IMR-90 (cell line): Measurements from ENCODE around the gene SLCO3A1. TPM values are rescaled to one million over a fixed set of nuclear protein-coding genes. Genes with fewer than 3 reads are reported as not detected.

Source experiments
- ATAC-seq: fragments of 200-7000 bp; cut with Tn5 transposase; 2 replicates; pipeline ENCODE4 v1.9.1; 2020; ENCODE audit warnings: low read depth, mild to moderate bottlenecking, moderate library complexity
- BruUV-seq: library from RNA; stranded (reverse); fragments of 400-500 nt; replicated peaks from 2 replicates; lab custom pipeline; 2021; lab: Mats Ljungman, UMichigan
- CTCF ChIA-PET: fragments of 300-600 bp; formaldehyde crosslinking; extraction: SDS; loops from one replicate; lab custom pipeline; 2021; ENCODE audit warnings: antibody characterized with exemption; lab: Yijun Ruan, JAX
- POLR2A ChIA-PET: fragments of 300-600 bp; sonication (Branson Sonifier 250); formaldehyde crosslinking; loops from one replicate; lab custom pipeline; 2022; ENCODE audit warnings: antibody characterized with exemption; ENCODE audit not compliant: unreplicated experiment; lab: Charles Lee
- DNase-seq: peaks from one replicate; pipeline ENCODE4 v3.0.0; 2013
- H2AFZ ChIP-seq: replicated peaks from 2 replicates; pipeline ENCODE3; 2013; ENCODE audit warnings: low read length, mild to moderate bottlenecking; ENCODE audit not compliant: poor library complexity
- H2AK5ac ChIP-seq: 2 replicates; pipeline ENCODE4 v1.6.1; 2013; ENCODE audit warnings: low read depth, low read length, inconsistent platforms
- H2AK9ac ChIP-seq: replicated peaks from 2 replicates; pipeline ENCODE3; 2013; ENCODE audit warnings: mild to moderate bottlenecking, low read depth, low read length, moderate library complexity; ENCODE audit not compliant: poor library complexity
- H2BK120ac ChIP-seq: 2 replicates; pipeline ENCODE4 v1.6.1; 2013; ENCODE audit warnings: low read depth, low read length, inconsistent platforms
- H2BK15ac ChIP-seq: 3 replicates; pipeline ENCODE4 v1.6.1; 2013; ENCODE audit warnings: low read depth, low read length, inconsistent platforms
- H2BK20ac ChIP-seq: 2 replicates; pipeline ENCODE4 v1.6.1; 2013; ENCODE audit warnings: low read depth, mild to moderate bottlenecking, inconsistent platforms, low read length, moderate library complexity
- H2BK5ac ChIP-seq: 2 replicates; pipeline ENCODE4 v1.6.1; 2013; ENCODE audit warnings: mild to moderate bottlenecking, low read depth, low read length, inconsistent platforms; ENCODE audit not compliant: poor library complexity, severe bottlenecking
- H3K14ac ChIP-seq: replicated peaks from 2 replicates; pipeline ENCODE4 v1.6.1; 2013; ENCODE audit warnings: low read depth, low read length, inconsistent platforms
- H3K18ac ChIP-seq: 2 replicates; pipeline ENCODE4 v1.6.1; 2013; ENCODE audit warnings: low read depth, low read length, control low read depth
- H3K23ac ChIP-seq: 2 replicates; pipeline ENCODE4 v1.6.1; 2013; ENCODE audit warnings: low read depth, low read length, inconsistent platforms
- H3K27ac ChIP-seq: 2 replicates; pipeline ENCODE4 v1.5.1; 2013; ENCODE audit warnings: mild to moderate bottlenecking, control low read depth, low read length; ENCODE audit not compliant: insufficient read depth
- H3K27me3 ChIP-seq: 2 replicates; pipeline ENCODE4 v1.6.1; 2013; ENCODE audit warnings: low read length; ENCODE audit not compliant: control insufficient read depth, insufficient read depth
- H3K36me3 ChIP-seq: 2 replicates; pipeline ENCODE4 v1.6.1; 2013; ENCODE audit warnings: low read length, mixed read lengths; ENCODE audit not compliant: control insufficient read depth, insufficient read depth
- H3K4ac ChIP-seq: 2 replicates; pipeline ENCODE4 v1.6.1; 2013; ENCODE audit warnings: low read depth, low read length, inconsistent platforms
- H3K4me1 ChIP-seq: 2 replicates; pipeline ENCODE4 v1.6.1; 2013; ENCODE audit warnings: low read length, mixed read lengths; ENCODE audit not compliant: control insufficient read depth, insufficient read depth
- H3K4me2 ChIP-seq: 2 replicates; pipeline ENCODE4 v1.6.1; 2013; ENCODE audit warnings: low read depth, mild to moderate bottlenecking, control low read depth, low read length, moderate library complexity
- H3K4me3 ChIP-seq: 2 replicates; pipeline ENCODE4 v1.5.1; 2013; ENCODE audit warnings: low read depth, mild to moderate bottlenecking, control low read depth, low read length, moderate library complexity; ENCODE audit not compliant: insufficient read depth
- H3K56ac ChIP-seq: 2 replicates; pipeline ENCODE4 v1.6.1; 2013; ENCODE audit warnings: low read length, inconsistent platforms; ENCODE audit not compliant: insufficient read depth; ENCODE audit errors: extremely low read depth
- H3K79me1 ChIP-seq, 2 experiments: 2 replicates each; pipeline ENCODE4 v1.6.1; 2013; ENCODE audit warnings: low read length in 2 of 2, inconsistent platforms in 1 of 2, low read depth in 1 of 2
- H3K9ac ChIP-seq: 2 replicates; pipeline ENCODE4 v1.6.1; 2013; ENCODE audit warnings: low read depth, low read length, control low read depth
- H3K9me1 ChIP-seq: 2 replicates; pipeline ENCODE4 v1.6.1; 2013; ENCODE audit warnings: low read length, inconsistent platforms; ENCODE audit not compliant: insufficient read depth
- H3K9me3 ChIP-seq: 2 replicates; pipeline ENCODE4 v1.6.1; 2013; ENCODE audit warnings: low read length; ENCODE audit not compliant: control insufficient read depth, insufficient read depth
- H4K20me1 ChIP-seq: 2 replicates; pipeline ENCODE4 v1.6.1; 2013; ENCODE audit warnings: low read length, inconsistent platforms; ENCODE audit not compliant: insufficient read depth
- H4K5ac ChIP-seq: 2 replicates; pipeline ENCODE4 v1.6.1; 2013; ENCODE audit warnings: mild to moderate bottlenecking, low read depth, low read length, control low read depth
- H4K8ac ChIP-seq, 2 experiments: 2 replicates each; pipeline ENCODE4 v1.6.1; 2013; ENCODE audit warnings: low read depth in 2 of 2, low read length in 2 of 2, control low read depth in 1 of 2, inconsistent platforms in 1 of 2
- H4K91ac ChIP-seq: 2 replicates; pipeline ENCODE4 v1.6.1; 2013; ENCODE audit warnings: low read depth, low read length, inconsistent platforms; ENCODE audit not compliant: insufficient read depth
- BHLHE40 ChIP-seq: fragments of 150-350 bp; IDR thresholded peaks from 2 replicates; pipeline ENCODE4 v1.6.1; 2016; ENCODE audit warnings: mild to moderate bottlenecking, low read depth, low read length
- CEBPB ChIP-seq: IDR thresholded peaks from 2 replicates; pipeline ENCODE4 v1.6.1; 2012; ENCODE audit warnings: low read depth, low read length, improper control_type of control experiment
- CHD1 ChIP-seq: IDR thresholded peaks from 2 replicates; pipeline ENCODE4 v1.6.1; 2012; ENCODE audit warnings: low read depth, low read length, improper control_type of control experiment
- CTCF ChIP-seq: conservative IDR thresholded peaks from 2 replicates; pipeline ENCODE4 v1.5.1; 2012; ENCODE audit warnings: mild to moderate bottlenecking, low read depth, low read length, improper control_type of control experiment
- ELK1 ChIP-seq: fragments of 150-350 bp; IDR thresholded peaks from 2 replicates; pipeline ENCODE4 v1.6.1; 2016; ENCODE audit warnings: low read depth, mild to moderate bottlenecking, low read length, moderate library complexity, borderline replicate concordance
- FOS ChIP-seq: fragments of 150-350 bp; IDR thresholded peaks from 2 replicates; pipeline ENCODE4 v1.6.1; 2016; ENCODE audit warnings: low read depth, low read length
- MAFK ChIP-seq: IDR thresholded peaks from 2 replicates; pipeline ENCODE4 v1.6.1; 2012; ENCODE audit warnings: low read depth, low read length, improper control_type of control experiment
- MAZ ChIP-seq: IDR thresholded peaks from 2 replicates; pipeline ENCODE4 v1.6.1; 2012; ENCODE audit warnings: low read depth, mild to moderate bottlenecking, low read length, improper control_type of control experiment, moderate library complexity, borderline replicate concordance
- MXI1 ChIP-seq: IDR thresholded peaks from 2 replicates; pipeline ENCODE4 v1.6.1; 2012; ENCODE audit warnings: low read depth, mild to moderate bottlenecking, low read length, moderate library complexity, borderline replicate concordance
- POLR2A ChIP-seq: IDR thresholded peaks from 2 replicates; pipeline ENCODE4 v1.6.1; 2012; ENCODE audit warnings: mild to moderate bottlenecking, low read depth, low read length
- RCOR1 ChIP-seq: IDR thresholded peaks from 2 replicates; pipeline ENCODE4 v1.6.1; 2012; ENCODE audit warnings: mild to moderate bottlenecking, low read length, improper control_type of control experiment; ENCODE audit not compliant: insufficient replicate concordance
- RFX5 ChIP-seq: IDR thresholded peaks from 2 replicates; pipeline ENCODE4 v1.8.0; 2012; ENCODE audit warnings: low read depth, mild to moderate bottlenecking, low read length, moderate library complexity
- USF2 ChIP-seq: fragments of 150-350 bp; IDR thresholded peaks from 2 replicates; pipeline ENCODE4 v1.6.1; 2017; ENCODE audit warnings: mild to moderate bottlenecking, antibody characterized with exemption, low read length, low read depth
- WGBS, 2 experiments: methylation state at CpG; one replicate each; pipeline versions ENCODE4 v1.1.5 to v1.1.7; 2013; ENCODE audit warnings: missing lambda C conversion rate in 2 of 2; ENCODE audit not compliant: insufficient read length in 1 of 2; ENCODE audit errors: extremely low coverage in 2 of 2; 5-methylcytosine and 5-hydroxymethylcytosine counted together
- dilution Hi-C: fragments of 300-500 bp; cut with HindIII; formaldehyde crosslinking; loops from one replicate; pipeline ENCODE4 v1.14.3; 2018; ENCODE audit warnings: low sequenced_read_pairs; ENCODE audit not compliant: unreplicated experiment
- in situ Hi-C: fragments of 300-500 bp; cut with MboI; formaldehyde crosslinking; loops from 3 replicates; pipeline ENCODE4 v1.14.3; 2019; ENCODE audit warnings: low sequenced_read_pairs, inconsistent platforms, mixed read lengths
- intact Hi-C: fragments of 100-400 bp; cut with micrococcal nuclease; formaldehyde crosslinking; loops from 2 replicates; pipeline ENCODE4 v1.10.0; 2022
- polyA plus RNA-seq, 3 experiments: library from polyadenylated mRNA; depleted of rRNA; stranded (reverse); fragments of >200 nt; gene quantifications; 2 replicates each; pipeline ENCODE4 v1.2.3, GENCODE V29; 2012; ENCODE audit warnings: low replicate concordance in 1 of 3
- total RNA-seq: library from RNA; depleted of rRNA; stranded (reverse); fragments of >200 nt; gene quantifications from 2 replicates; pipeline ENCODE4 v1.2.3, GENCODE V29; 2012

The SLCO3A1 gene
- total and polyA plus RNA-seq, 2 of the 4 experiments (the other 2 are of a cell fraction) = 4.7 to 8.1 TPM

- H3K4me3 ChIP-seq = no peak overlapping the region
- H3K56ac ChIP-seq = no peak overlapping the region
- no peak overlapping the region for H3K14ac ChIP-seq
- no peaks in the 10 kb centered on the region for H3K79me1 ChIP-seq
- no peak overlapping the region for H3K18ac ChIP-seq
- H3K9me3 ChIP-seq = no peaks in the 10 kb centered on the region; the same call in 1 of the 2 replicates
- in situ Hi-C loops (no loop called here), intact Hi-C loops (no loop called here), dilution Hi-C loops (no loop called here)
- no peak overlapping the region for H2AFZ ChIP-seq
- H3K4me2 ChIP-seq = no peak overlapping the region
- H4K20me1 ChIP-seq = no peaks in the 10 kb centered on the region
- no peak overlapping the region for H4K5ac ChIP-seq
- no peak overlapping the region for H4K91ac ChIP-seq
- H3K4me1 ChIP-seq = no peaks in the 10 kb centered on the region; the same call in 1 of the 2 replicates
- H3K23ac ChIP-seq = no peak overlapping the region
- BruUV-seq = no TSS peak
- H3K9ac ChIP-seq = no peak overlapping the region
- ChIA-PET POLR2A (no interaction called here), CTCF (no interaction called here)
- H2AK5ac ChIP-seq = no peak overlapping the region
- no peak overlapping the region for H3K27ac ChIP-seq
- no peak overlapping the region for H2BK15ac ChIP-seq
- H4K8ac ChIP-seq = no peak overlapping the region
- H3K9me1 ChIP-seq = no peaks in the 10 kb centered on the region
- WGBS, 2 experiments = 36% methylated on average over 2 of the region's 8 CpGs; no CpG with 5 or more reads in 1 of the 2 experiments
- H3K4ac ChIP-seq = no peak overlapping the region
- ATAC-seq = no peak
- H2BK120ac ChIP-seq = no peak overlapping the region
- H2BK20ac ChIP-seq = no peak overlapping the region
- H3K36me3 ChIP-seq = no peaks in the 10 kb centered on the region
- no peaks in the 10 kb centered on the region for H3K27me3 ChIP-seq
- no peak for DNase-seq
- TF ChIP-seq MAFK (no peak), POLR2A (no peak), CTCF (no peak), MXI1 (no peak), RCOR1 (no peak), RFX5 (no peak), CHD1 (no peak), ELK1 (no peak), FOS (no peak), CEBPB (no peak), USF2 (no peak), BHLHE40 (no peak), MAZ (no peak)
- no peak overlapping the region for H2AK9ac ChIP-seq
- H2BK5ac ChIP-seq = no peak overlapping the region
These were observed 180.2 kb downstream of the SLCO3A1 start for GRCh38 chr15:92033723-92034122.
